ENCODE results near the gene DIP2C. TPM values are rescaled to one million over a fixed set of nuclear protein-coding genes. Genes with fewer than 3 reads are reported as not detected.

The DIP2C gene
- total and polyA plus RNA-seq, 2 donors (not counting 1 experiment from before 2014, with no cell fraction given), result 1.3 to 1.9 TPM

GRCh38 chr10:734481-734880, 45.0 kb upstream of the DIP2C start:
- no peaks in the 10 kb centered on the region for H4K20me1 ChIP-seq (ENCODE audit: control insufficient read depth, insufficient read depth, low read length, poor library complexity, severe bottlenecking)
- 100% methylated on average over 1 of the region's 3 CpGs for WGBS (ENCODE audit: insufficient coverage)
- H2AFZ ChIP-seq (ENCODE audit: insufficient read depth, low read depth, low read length, poor library complexity, severe bottlenecking), result no peak overlapping the region
- intact Hi-C loops (cut with micrococcal nuclease), result no loop called here
- DNase-seq (no peak), ATAC-seq (ENCODE audit: low read depth) (no peak)
- Mint-ChIP-seq H3K4me1 (no peaks in the 10 kb centered on the region), H3K9me3 (ENCODE audit: insufficient read depth) (peaks cover 4% of the 10 kb centered on the region), H3K27ac (no peak overlapping the region), H3K27me3 (peaks cover 8% of the 10 kb centered on the region), H3K4me3 (no peak overlapping the region)
- CTCF ChIA-PET, result no interaction called here
- H3K79me2 ChIP-seq (ENCODE audit: control insufficient read depth, insufficient read depth, low read length), result no peaks in the 10 kb centered on the region
- no peak overlapping the region for H3K4me3 ChIP-seq (ENCODE audit: control extremely low read depth in 1 of 5, extremely low read depth in 1 of 5, insufficient read depth in 1 of 5, low read depth in 2 of 5, low read length in 4 of 5)
- H3K36me3 ChIP-seq (replicated peaks in 1 of 2; ENCODE audit: control extremely low read depth in 1 of 2, control insufficient read depth in 1 of 2, extremely low read depth in 1 of 2, insufficient read depth in 2 of 2, low read length in 1 of 2), result no peaks in the 10 kb centered on the region
- no peaks in the 10 kb centered on the region for H3K4me1 ChIP-seq (ENCODE audit: control insufficient read depth in 2 of 2, insufficient read depth in 2 of 2, low read length in 2 of 2)
- no peak overlapping the region for H3K27ac ChIP-seq (ENCODE audit: low read length in 2 of 2)
- no peak overlapping the region for H3K4me2 ChIP-seq (replicated peaks; ENCODE audit: low read depth, low read length, poor library complexity, severe bottlenecking)
- H3K9me3 ChIP-seq (ENCODE audit: control extremely low read depth in 1 of 3, control insufficient read depth in 2 of 3, insufficient read depth in 1 of 3, low read length in 2 of 3), result no peaks in the 10 kb centered on the region
- TF ChIP-seq EZH2 (IDR thresholded peaks at IDR 0.05; ENCODE audit: borderline replicate concordance, insufficient read depth, low read depth, low read length, poor library complexity, severe bottlenecking) (no peak), CTCF (IDR thresholded peaks at IDR 0.05) (no peak)
- H3K9ac ChIP-seq (ENCODE audit: low read length), result no peak overlapping the region
- H3K27me3 ChIP-seq (replicated peaks in 1 of 4; ENCODE audit: control extremely low read depth in 1 of 4, control insufficient read depth in 3 of 4, insufficient read depth in 4 of 4, low read length in 3 of 4), result no peaks in the 10 kb centered on the region
- POLR2A ChIA-PET, result no interaction called here

- no peaks in the 10 kb centered on the region for H3K9me3 ChIP-seq (ENCODE audit: control extremely low read depth in 1 of 3, control insufficient read depth in 2 of 3, insufficient read depth in 1 of 3, low read length in 2 of 3)
- no peak for TF ChIP-seq CTCF (IDR thresholded peaks at IDR 0.05)
- no peak for TF ChIP-seq EZH2 (IDR thresholded peaks at IDR 0.05; ENCODE audit: borderline replicate concordance, insufficient read depth, low read depth, low read length, poor library complexity, severe bottlenecking)
- H4K20me1 ChIP-seq (ENCODE audit: control insufficient read depth, insufficient read depth, low read length, poor library complexity, severe bottlenecking), result no peaks in the 10 kb centered on the region
- H3K27ac Mint-ChIP-seq, result no peak overlapping the region
- intact Hi-C loops (cut with micrococcal nuclease), result no loop called here
- H3K4me1 Mint-ChIP-seq, result no peaks in the 10 kb centered on the region
- no peak overlapping the region for H3K9ac ChIP-seq (ENCODE audit: low read length)
- no peaks in the 10 kb centered on the region for H3K79me2 ChIP-seq (ENCODE audit: control insufficient read depth, insufficient read depth, low read length)
- H3K4me3 Mint-ChIP-seq, result no peak overlapping the region
- no peak overlapping the region for H3K4me2 ChIP-seq (replicated peaks; ENCODE audit: low read depth, low read length, poor library complexity, severe bottlenecking)
- no peaks in the 10 kb centered on the region for H3K4me1 ChIP-seq (ENCODE audit: control insufficient read depth in 2 of 2, insufficient read depth in 2 of 2, low read length in 2 of 2)
- no peak overlapping the region for H3K4me3 ChIP-seq (ENCODE audit: control extremely low read depth in 1 of 5, extremely low read depth in 1 of 5, insufficient read depth in 1 of 5, low read depth in 2 of 5, low read length in 4 of 5)
- ATAC-seq (ENCODE audit: low read depth), result no peak
- H3K27me3 ChIP-seq (replicated peaks in 1 of 4; ENCODE audit: control extremely low read depth in 1 of 4, control insufficient read depth in 3 of 4, insufficient read depth in 4 of 4, low read length in 3 of 4), result no peaks in the 10 kb centered on the region
- ChIA-PET CTCF (no interaction called here), POLR2A (no interaction called here)
- WGBS (ENCODE audit: insufficient coverage), result 86% methylated on average over 6 of the region's 9 CpGs
- no peak overlapping the region for H2AFZ ChIP-seq (ENCODE audit: insufficient read depth, low read depth, low read length, poor library complexity, severe bottlenecking)
- DNase-seq, result no peak
- peaks cover 8% of the 10 kb centered on the region for H3K27me3 Mint-ChIP-seq
- no peak overlapping the region for H3K27ac ChIP-seq (ENCODE audit: low read length in 2 of 2)
- H3K36me3 ChIP-seq (replicated peaks in 1 of 2; ENCODE audit: control extremely low read depth in 1 of 2, control insufficient read depth in 1 of 2, extremely low read depth in 1 of 2, insufficient read depth in 2 of 2, low read length in 1 of 2), result no peaks in the 10 kb centered on the region
- H3K9me3 Mint-ChIP-seq (ENCODE audit: insufficient read depth), result peaks cover 4% of the 10 kb centered on the region
Measured at GRCh38 chr10:733086-733485, 43.6 kb upstream of the DIP2C start.
